Lower leg skin (tissue), 4 donors: ENCODE measurements around the gene ZNF354C. TPM values are rescaled to one million over a fixed set of nuclear protein-coding genes. Genes with fewer than 3 reads are reported as not detected.
A peak's percentile ranks its signal among the peaks of the same experiment; 100 is the strongest.

ENCODE experiments used
- DNase-seq, 2 donors: peaks; one replicate each; pipeline ENCODE4 v3.0.0-alpha.2; 2019; ENCODE audit warnings: low spot score in 2 of 2
- H3K4me3 ChIP-seq: fragments of 200-600 bp; sonication (generic); 2 replicates; pipeline ENCODE4 v1.5.1; 2017; ENCODE audit warnings: mild to moderate bottlenecking, low read depth; ENCODE audit not compliant: poor library complexity, severe bottlenecking
- CTCF ChIP-seq, 3 donors: fragments of 450-650 bp; IDR thresholded peaks; one replicate each; pipeline ENCODE4 v1.5.1; 2016; ENCODE audit warnings: antibody characterized with exemption in 3 of 3, mild to moderate bottlenecking in 3 of 3, moderate library complexity in 2 of 3
- POLR2A ChIP-seq, 2 donors: fragments of 450-650 bp; IDR thresholded peaks; one replicate each; pipeline ENCODE4 v1.6.1; 2016 to 2017; ENCODE audit warnings: antibody characterized with exemption in 2 of 2, mild to moderate bottlenecking in 1 of 2, moderate library complexity in 1 of 2
- WGBS, 2 donors: methylation state at CpG; one replicate each; pipeline ENCODE4 v1.1.5; 2018; 5-methylcytosine and 5-hydroxymethylcytosine counted together
- intact Hi-C: fragments of 100-400 bp; cut with DNase I; formaldehyde crosslinking; loops from one replicate; pipeline ENCODE4 v1.15.0; 2023; ENCODE audit warnings: low total_unique reads
- total RNA-seq, 4 donors: library from RNA; depleted of rRNA; stranded (reverse); fragments of >200 nt; gene quantifications; one replicate each; pipeline ENCODE4 v1.1.0, GENCODE V29; 2016

Gene ZNF354C
- total RNA-seq, 4 donors from 2014 or later, result 1.3 to 3.4 (median 2.0) TPM

GRCh38 chr5:179111267-179112207 is 51.4 kb downstream of the ZNF354C start:
- DNase-seq, result peak in 1 of 2 donors; percentile 62

GRCh38 chr5:179112469-179113142 is 52.4 kb downstream of the ZNF354C start:
- no peak overlapping the region for H3K4me3 ChIP-seq
- intact Hi-C loops, result no loop called here
- TF ChIP-seq POLR2A (IDR thresholded peaks at IDR 0.05), result no peak
- TF ChIP-seq CTCF (IDR thresholded peaks at IDR 0.05), result no peak
- 93 to 95% methylated on average over 12 of the region's 12 CpGs for WGBS, 2 donors
- DNase-seq, result peak in 1 of 2 donors; percentile 68

More at GRCh38 chr5:179111267-179112207, 51.4 kb downstream of the ZNF354C start:
- TF ChIP-seq POLR2A (IDR thresholded peaks at IDR 0.05) (no peak), CTCF (IDR thresholded peaks at IDR 0.05) (no peak)
- intact Hi-C loops, result no loop called here
- WGBS, 2 donors, result 86 to 89% methylated on average over 21 of the region's 21 CpGs
- no peak overlapping the region for H3K4me3 ChIP-seq

GRCh38 chr5:179113143-179113530 is 53.0 kb downstream of the ZNF354C start:
- TF ChIP-seq CTCF (IDR thresholded peaks at IDR 0.05), result no peak
- no peak for TF ChIP-seq POLR2A (IDR thresholded peaks at IDR 0.05)
- no peak overlapping the region for H3K4me3 ChIP-seq
- intact Hi-C loops, result no loop called here
- WGBS, 2 donors, result 90 to 91% methylated on average over 13 of the region's 13 CpGs
- no peak for DNase-seq

GRCh38 chr5:179113945-179114641 is 53.9 kb downstream of the ZNF354C start:
- peak; percentile 4 to 59 for DNase-seq
- 88 to 90% methylated on average over 12 of the region's 12 CpGs for WGBS, 2 donors
- TF ChIP-seq POLR2A (IDR thresholded peaks at IDR 0.05) (no peak), CTCF (IDR thresholded peaks at IDR 0.05) (no peak)
- intact Hi-C loops, result no loop called here
- no peak overlapping the region for H3K4me3 ChIP-seq

- H3K4me3 ChIP-seq, result no peak overlapping the region
- TF ChIP-seq POLR2A (IDR thresholded peaks at IDR 0.05) (no peak), CTCF (IDR thresholded peaks at IDR 0.05) (no peak)
- intact Hi-C loops, result no loop called here
- DNase-seq, result peak in 1 of 2 donors; percentile 21
- WGBS, 2 donors, result 92 to 98% methylated on average over 7 of the region's 7 CpGs
Measured at GRCh38 chr5:179114756-179115155, 54.6 kb downstream of the ZNF354C start.
